RCC 7860 (cell line): ENCODE data around the gene OR2G6.
"Not testable (repeated sequence)": the region's sequence is repeated elsewhere in the genome, so short reads cannot be mapped to it uniquely, and the experiment has no call there.

Experiments
- DNase-seq: peaks from one replicate; pipeline ENCODE4 v3.0.0-alpha.2; 2015; ENCODE audit warnings: low spot score
- FAIRE-seq: peaks from 2 replicates; lab custom pipeline; 2012; peaks lifted over from hg19 to GRCh38; lab: Jason Lieb, UNC

Gene OR2G6

GRCh38 chr1:248573856-248574255 lies 66.0 kb downstream of the OR2G6 start:
- not testable (repeated sequence) for FAIRE-seq, DNase-seq

GRCh38 chr1:248574657-248575056 lies 66.8 kb downstream of the OR2G6 start, which contains the start of gene OR2T34:
OR2T34 (minus strand) TSS chr1:248574757; CDS start chr1:248574757, 0 bp downstream.
- FAIRE-seq: not testable (repeated sequence)

GRCh38 chr1:248576260-248576980 lies 68.5 kb downstream of the OR2G6 start:
- FAIRE-seq (no peak), DNase-seq (no peak)

More at GRCh38 chr1:248574657-248575056, 66.8 kb downstream of the OR2G6 start, which contains the start of gene OR2T34:
- not testable (repeated sequence) for DNase-seq
